HG03521 (cell line): ENCODE data around the gene ULK1.
"Not testable (repeated sequence)": the region's sequence is repeated elsewhere in the genome, so short reads cannot be mapped to it uniquely, and the experiment has no call there.

Experiments used
- ATAC-seq: cut with Tn5 transposase; IDR thresholded peaks from one replicate; pipeline ENCODE4 v1.9.1; 2021; ENCODE audit warnings: mild to moderate bottlenecking, moderate library complexity; ENCODE audit not compliant: unreplicated experiment

ULK1 gene

DNA sequence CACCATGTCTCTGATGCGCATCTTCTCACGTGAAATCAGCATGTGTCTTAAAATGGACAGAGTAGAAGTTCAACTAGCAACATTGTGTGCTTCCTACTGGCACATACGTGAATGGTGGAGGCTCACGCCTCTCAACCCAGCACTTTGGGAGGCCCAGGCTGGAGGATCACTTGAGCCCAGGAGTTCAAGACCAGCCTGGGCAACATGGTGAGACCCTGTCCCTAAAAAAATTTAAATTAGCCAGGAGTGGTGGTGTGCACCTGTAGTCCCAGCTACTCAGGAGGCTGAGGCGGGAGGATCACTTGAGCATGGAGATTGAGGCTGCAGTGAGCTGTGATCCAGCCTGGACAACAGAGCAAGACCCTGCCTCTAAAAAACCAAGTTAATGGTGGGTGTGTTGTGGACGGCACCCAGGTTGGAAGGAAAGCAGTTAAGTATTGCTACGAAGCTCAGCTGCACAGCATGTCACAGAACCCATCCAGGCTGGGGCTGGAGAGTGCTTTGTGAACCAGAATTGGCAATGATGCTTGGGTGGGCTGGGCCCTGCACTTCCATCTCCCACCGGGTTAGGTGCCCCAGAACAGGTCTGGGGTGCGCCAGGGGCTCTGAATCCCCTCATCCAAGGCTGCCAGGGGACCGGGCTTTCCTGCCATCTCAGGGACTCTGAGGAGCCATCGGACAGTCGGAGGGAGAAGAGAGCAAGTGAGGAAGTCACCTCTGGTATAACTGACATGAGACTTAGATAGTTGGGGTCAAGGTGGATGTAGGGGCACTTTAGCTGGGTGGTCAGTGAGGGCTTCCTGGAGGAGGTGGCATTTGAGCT is 33.0 kb upstream of the ULK1 start:
- ATAC-seq, result no peak

DNA sequence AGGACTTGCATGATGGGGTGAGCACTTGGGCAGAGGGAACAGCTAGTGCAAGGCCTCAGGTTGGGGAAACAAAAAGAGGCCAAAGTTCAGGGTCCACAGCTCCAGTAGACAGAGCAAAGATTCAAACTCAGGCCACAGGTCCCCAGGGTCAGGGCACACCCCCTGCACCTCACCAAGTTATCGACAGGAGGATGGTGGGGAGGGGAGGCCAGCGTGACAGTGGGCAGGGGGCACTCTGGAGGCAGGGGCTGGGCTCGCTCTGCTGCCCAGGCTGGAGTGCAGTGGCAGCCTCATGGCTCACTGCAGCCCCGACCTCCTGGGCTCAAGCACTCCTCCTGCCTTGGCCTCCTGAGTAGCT is 32.4 kb upstream of the ULK1 start:
- ATAC-seq, result no peak

DNA sequence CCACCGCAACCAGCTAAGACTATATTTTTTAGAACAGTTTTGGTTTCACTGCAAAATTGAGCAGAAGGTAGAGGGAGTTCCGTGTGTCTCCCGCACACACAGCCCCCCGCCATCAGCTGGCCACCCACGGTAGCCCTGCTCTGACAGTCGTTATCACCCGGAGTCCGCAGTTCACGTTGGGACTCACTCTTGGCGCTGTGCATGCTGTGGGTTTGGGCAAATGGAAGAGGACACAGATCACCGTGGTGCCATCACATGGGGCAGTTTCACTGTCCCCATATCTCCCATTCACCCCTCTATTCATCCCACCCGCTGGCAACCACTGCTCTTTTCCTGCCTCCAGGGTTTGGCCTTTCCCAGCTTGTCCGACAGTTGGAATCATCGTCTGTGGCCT is 31.8 kb upstream of the ULK1 start:
- ATAC-seq, result no peak

DNA sequence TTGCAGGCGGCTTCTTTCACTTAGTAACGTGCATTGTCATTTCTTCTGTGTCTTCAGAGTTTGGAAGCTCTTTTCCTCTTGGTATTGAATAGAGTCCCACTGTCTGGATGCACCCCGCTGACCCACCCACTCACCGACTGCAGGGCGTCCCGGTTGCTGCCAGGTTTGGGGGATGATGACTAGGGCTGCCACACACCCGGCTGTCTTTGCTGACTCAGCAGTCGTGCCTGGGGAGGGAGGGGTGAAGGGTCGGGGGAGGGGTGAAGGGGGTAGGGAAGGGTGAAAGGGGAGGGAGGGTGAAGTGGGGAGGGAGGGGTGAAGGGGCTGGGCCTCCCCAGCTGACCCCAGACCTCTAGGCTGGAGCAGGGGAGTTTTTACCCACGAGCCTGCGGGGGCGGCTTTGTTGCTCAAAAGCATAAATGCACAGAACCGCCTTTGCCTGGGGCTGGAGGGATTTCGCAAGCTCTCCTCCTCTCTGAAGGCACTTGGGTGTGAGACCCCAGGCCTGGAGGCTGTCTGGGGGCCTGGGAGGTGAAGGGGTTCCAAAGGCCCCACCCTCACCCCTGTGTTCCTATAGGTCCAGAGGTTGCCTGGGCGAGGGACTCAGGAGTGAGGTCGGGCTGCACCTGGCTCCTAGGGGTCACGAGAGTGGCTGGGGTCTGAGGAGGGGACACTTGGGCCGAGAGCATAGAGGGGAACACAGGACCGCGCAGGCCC is 31.3 kb upstream of the ULK1 start:
- no peak for ATAC-seq

DNA sequence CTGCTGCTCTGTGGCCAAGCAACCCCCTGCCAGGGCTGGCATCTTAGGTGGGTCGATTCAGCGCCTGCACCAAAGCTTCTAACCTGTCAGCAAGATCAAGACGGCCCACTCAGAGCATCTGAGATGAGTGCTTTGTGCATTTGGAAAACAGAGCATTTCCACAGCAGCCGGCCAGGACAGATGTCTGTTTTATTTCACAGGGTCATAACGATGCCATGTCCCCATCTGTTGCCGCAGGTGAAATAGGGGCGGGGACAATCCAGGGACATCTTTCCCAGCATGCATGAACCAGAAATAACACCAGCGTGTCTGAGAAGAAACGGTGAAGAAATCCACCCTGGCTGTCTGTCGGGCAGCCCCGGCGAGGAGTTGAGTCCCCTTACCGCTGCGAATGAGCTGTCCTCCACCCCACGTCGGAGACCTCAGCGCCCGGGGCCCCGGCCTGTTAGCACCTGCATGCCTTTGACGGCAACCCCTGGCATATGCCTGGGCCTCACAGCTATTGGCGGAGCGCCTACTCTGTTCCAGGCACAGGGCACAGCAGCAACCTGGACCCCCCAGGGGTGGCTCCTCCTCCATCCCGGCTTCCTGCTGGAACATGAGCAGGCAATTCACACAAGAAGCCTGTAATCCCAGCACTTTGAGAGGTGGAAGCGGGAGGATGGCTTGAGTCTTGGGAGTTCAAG is 30.6 kb upstream of the ULK1 start:
- ATAC-seq, result no peak

DNA sequence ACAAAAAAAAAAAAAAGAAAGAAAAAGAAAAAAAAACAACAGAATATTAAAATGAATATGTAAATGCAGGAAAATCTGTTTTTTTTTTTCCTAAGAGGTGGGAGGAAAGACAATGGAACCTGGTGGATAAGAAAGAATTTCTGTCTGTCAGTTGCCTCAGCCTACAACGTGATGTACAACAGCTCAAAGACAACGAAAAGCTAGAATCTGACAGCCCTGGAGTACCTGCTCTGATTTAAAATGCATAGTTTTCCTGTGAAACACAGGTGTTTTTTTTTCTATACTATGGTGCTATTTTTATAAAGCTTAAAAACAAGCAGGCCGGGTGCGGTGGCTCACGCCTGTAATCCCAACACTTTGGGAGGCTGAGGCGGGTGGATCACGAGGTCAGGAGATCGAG is 30.0 kb upstream of the ULK1 start:
- ATAC-seq, result no peak

DNA sequence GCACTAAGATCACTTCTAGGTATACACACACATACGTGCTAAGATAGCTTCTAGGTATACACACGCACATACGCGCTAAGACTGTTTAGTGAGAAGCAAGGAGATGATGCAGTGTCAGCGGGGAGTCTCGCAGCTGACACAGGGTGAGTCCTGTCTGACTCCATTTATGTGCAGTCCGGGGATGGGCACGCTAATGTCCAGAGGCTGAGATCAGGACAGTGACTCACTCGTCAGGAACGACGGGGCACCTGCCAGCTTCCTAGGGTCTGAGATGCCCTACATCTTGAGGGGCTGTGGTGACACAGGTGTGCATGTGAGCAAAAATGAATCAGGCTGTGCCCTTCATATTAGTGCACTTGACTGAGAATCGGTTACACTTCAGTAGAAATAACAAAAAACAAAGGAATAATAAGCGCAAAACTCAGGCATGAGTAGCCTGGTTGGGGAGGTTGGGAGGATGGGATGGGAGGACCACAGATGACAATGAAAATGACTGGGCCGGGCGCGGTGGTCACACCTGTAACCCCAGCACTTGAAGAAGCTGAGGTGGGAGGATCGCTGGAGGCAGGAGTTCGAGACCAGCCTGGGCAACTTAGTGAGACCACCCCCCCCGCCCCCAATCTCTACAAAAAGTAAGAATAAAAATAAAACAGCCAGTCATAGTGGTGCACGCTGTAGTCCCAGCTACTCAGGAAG is 29.1 kb upstream of the ULK1 start:
- no peak for ATAC-seq

DNA sequence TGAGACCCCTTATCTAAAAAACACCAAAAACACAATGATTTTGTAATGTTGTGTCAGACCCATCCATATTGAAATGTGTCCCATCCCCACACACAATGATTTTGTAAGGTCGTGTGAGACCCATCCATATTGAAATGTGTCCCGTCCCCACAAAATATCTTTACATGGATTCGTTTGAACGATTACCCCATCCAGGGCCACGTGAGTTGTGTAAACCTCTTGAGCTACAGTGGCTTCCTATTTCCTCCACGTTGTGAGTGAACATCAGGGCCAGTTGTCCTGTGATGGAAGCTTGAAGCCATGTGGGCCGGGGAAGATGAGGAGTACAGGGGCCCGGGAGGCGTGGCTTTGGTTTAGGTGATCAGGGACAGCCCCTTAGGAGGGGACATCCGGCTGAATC is 27.0 kb upstream of the ULK1 start:
- ATAC-seq, result no peak

DNA sequence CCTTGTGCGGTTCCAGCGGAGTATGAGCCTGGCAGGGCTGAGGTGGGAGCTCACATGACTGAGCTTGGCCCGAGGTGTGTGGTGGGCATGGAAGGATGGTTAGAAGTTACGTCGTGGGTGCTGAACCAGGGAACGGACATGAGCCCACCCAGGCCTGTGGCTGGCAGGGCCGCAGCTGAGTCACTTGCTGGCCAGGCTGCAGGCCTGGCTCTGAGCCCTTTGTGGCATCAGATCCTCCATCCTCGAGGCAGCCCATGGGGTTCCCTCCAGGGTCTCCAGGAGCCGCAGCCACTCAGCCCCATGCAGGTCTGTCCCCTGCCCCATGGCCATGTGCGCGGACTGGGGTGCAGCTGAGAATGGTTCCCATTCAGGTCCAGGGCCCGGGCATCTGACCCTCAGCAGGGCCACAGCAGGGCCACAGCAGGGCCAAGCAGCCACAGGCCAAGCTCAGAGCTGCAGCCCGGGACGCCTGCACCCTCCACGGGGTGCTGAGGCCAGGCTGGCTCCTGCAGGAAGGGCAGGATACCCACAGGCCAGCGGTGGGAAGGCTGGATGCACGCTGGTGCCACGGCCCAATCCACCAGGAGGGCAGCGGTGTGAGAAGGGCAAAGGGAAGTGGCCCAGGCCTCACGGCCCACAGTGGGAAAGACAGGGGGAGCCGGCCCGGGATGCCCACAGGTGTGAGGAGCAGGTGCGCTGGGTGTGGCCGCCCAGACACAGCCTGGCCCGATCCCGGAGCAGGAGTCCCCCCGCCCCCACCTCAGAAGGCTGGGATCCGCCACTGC is 26.3 kb upstream of the ULK1 start:
- no peak for ATAC-seq

DNA sequence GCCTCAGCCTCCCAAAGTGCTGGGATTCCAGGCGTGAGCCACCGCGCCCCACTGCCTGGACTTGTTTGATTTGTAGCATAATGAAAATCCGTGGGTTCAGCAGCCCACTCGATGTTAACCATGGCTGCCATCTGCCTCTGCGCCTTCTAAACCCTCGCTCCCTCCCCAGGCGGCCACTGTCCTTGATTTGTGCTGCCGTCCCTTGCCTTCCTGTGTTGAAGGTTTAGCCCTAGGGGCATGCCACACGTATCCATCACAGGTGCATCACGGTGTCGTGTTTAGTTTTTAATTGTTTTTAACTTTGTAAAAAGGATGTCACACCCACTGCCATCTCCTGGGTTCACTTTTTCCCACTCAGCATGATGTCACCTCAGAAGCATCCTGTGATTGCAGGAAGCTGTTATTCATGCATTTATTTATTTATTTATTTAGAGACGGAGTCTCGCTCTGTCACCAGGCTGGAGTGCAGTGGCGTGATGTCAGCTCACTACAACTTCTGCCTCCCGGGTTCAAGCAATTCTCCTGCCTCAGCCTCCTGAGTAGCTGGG is 24.5 kb upstream of the ULK1 start:
- no peak for ATAC-seq

DNA sequence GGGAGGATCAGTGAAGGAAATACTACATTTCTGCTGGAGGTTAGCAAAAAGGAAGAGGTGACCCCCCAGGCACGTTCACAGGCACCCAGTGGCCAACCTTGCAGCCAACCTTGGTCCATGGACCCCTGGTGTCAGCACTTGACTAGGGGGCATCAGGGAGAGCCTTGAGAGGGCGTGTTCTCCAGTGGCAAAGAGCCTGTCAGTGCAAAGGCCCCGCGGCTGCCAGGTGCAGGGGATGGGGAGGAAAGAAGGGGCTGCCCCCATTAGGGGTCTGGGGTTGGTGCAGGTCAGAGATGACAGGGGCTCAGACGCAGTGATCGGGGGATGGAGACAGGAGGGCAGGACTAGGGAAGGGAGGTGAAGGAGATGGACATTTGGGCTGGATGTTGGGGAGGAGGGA is 22.7 kb upstream of the ULK1 start:
- no peak for ATAC-seq

DNA sequence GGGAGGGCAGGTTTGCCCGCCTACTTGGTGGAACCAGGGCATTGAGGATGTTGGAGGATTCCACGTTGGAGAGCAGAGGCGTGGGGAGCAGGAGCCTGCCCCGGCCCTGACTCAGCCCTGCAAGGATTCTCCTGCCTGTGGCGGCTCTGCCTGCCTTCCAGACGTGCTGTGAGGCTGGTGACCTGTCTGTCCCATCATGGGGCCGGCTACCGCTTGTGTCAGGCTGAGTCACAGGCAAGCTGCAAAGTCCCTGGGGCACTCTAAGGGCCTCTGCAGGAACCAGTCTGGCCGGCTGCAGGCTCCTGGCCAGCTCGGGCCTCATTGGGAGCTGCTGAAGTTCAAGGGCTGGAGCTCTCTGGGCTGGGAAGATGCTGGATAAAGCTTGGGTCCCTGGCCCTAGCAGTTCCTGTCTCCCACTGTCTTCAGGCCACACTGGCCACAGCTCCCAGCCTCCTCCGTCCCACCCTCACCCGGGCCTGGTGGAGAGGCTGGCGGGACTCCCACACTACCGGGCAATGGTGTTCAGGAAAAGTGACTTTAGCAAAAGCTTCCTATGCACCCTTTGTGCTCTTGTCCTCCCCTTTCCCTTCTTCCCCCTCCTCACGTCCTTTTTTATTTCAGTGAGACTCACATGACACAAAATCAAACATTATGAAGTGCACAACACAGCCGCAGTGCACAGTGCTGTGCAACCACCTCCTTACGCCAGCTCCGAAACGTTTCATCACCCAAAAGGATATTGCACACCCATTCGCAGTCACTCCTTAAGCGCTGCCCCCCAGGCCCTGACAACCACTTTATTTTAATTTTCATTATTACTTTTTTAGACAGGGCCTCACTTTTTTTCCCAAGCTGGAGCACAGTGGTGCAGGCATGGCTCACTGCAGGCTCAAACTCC is 22.0 kb upstream of the ULK1 start:
- no peak for ATAC-seq

DNA sequence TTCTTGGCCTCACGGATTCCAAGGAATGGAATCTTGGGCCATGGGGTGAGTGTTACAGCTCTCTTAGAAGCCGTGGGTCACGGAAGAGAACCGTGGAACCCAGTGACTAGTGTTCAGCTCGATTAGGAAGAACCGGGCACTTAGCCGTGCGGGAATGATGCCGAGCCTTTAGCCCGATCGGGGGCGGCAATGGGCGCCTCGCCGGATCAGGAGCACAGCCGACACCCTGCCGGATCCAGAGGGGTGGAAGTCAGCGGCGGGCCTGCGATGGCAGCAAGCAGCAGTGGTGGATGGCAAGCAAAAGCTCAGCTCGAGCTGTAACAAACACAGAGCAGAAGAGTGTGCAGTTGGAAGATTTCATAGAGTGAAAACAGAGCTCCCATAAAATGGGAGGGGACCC is 21.1 kb upstream of the ULK1 start:
- ATAC-seq, result no peak

DNA sequence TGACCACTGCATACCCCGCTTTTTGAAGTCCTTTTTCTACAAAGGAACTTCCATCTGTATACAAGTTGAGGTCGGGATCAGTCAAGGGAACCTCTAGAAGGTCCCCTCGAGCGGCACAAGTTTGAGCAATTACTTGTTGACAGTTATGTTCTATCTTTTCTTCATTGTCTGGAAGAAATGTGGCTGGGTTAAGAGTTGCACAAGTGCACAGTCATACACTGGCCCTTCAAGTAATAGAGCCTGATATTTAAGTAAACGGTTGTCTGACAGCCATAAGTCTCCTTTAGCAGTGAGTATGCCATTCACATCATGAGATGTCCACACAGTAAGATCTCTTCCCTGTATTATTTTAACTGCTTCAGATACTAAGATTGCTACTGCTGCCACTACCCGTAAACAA is 19.4 kb upstream of the ULK1 start:
- not testable (repeated sequence) for ATAC-seq

DNA sequence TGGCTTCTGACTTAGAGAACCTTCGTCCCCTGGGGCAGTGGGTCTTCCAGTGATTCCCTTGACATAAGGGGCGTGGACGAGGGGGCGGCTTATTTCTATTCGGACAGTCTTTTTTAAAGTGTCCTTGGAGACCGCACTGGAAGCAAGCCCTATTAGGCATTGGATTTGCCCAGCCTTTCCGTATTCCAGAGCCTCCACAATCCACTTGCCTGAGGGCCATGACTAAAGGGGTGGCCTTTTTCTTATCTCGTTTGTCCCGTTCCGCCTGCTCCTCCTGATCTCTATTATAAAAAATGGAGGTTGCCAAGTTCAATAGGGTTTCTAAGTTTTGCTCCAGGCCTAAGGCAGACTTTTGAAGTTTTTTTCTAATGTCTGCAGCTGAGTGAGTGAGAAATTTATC is 17.2 kb upstream of the ULK1 start:
- not testable (repeated sequence) for ATAC-seq

DNA sequence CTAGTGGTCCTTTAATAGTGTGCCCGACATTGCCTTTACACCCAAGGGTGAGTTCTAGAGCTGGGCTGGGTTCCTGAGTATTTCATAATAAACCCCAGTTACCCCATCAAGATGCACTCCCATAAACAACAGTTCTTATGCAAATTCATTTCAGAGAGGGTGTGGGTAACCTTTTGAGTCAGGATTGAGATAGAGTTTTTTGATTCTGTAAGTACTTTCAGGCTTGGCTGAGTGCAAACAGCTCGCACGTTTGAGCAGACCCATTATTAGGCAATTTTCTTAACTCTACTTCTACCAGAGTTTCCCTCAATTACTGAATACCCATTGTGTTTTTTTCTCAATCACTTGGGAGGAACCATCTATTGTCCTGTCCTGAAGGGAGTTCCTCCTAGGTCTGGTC is 16.0 kb upstream of the ULK1 start:
- not testable (repeated sequence) for ATAC-seq

DNA sequence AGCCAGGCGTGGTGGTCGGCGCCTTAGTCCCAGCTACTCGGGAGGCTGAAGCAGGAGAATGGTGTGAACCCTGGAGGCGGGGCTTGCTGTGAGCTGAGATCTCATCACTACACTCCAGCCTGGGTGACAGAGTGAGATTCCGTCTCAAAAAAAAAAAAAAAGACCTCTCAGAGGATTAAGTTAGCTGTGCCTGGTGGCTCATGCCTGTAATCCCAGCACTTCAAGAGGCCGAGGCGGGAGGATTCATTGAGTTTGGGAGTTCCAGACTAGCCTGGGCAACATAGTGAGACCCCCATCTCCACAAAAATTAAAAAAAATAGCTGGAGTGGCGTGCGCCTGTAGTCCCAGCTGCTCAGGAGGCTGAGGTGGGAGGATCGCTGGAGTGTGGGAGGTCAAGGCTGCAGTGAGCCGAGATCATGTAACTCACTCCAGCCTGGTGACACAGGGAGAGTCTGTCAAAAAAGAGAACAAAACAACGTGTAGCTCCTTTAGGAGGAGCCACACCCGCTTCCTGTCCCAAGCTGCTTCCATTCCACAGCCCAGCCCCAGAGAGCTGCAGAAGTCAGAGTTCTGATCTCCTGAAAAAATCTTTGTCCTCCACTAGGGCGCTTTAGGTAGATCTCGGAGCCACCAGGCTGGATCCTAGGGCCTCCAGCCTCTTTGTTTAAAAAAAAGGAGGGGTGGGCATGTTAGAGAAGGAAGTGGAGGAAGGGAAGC is 11.5 kb upstream of the ULK1 start:
- ATAC-seq, result no peak

DNA sequence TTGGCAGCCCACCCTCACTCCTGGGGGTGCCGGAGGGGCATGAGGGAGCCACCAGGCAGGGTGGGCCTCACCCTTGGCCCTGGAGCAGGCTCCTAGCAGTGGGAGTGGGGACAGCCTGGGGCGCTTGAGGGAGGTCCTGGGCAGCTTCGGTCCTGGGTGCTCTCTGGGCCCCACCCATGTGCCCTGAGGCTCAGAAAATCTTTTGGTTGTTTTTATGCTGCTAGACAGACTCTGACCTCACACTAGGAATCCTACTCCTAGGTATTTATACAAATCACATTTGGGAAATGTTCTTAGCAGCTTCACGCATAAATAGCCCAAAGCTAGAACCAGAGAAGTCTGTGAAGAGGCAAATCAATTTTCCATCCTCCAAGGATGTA is 10.9 kb upstream of the ULK1 start:
- no peak for ATAC-seq

DNA sequence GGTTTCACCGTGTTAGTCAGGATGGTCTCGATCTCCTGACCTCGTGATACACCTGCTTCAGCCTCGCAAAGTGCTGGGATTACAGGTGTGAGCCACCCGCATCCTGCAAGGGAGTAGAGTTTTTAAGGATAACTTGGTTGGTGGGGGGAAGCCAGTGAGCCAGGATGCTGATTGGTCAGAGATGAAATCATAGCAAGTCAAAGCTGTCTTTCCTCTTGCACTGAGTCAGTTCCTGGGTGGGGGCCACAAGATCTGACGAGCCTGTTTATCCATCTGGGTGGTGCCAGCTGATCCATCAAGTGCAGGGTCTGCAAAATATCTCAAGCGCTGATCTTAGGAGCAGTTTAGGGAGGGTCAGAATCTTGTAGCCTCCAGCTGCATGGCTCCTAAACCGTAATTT is 9.3 kb upstream of the ULK1 start:
- ATAC-seq, result not testable (repeated sequence)
